OCI-LY1 (cell line): Measurements from ENCODE around the gene COLQ.

Experiments
- CTCF ChIP-seq: fragments of 200-600 bp; sonication (generic), shearing (Covaris generic); IDR thresholded peaks from 2 replicates; pipeline ENCODE4 v1.5.1; 2017; ENCODE audit warnings: mild to moderate bottlenecking, antibody characterized with exemption, low read length, moderate library complexity, mixed read lengths
- EZH2 ChIP-seq: fragments of 200-600 bp; sonication (generic), shearing (Covaris generic); IDR thresholded peaks from 2 replicates; pipeline ENCODE4 v1.8.0; 2017; ENCODE audit warnings: borderline replicate concordance, mixed run types, mild to moderate bottlenecking, antibody characterized with exemption, low read length, moderate library complexity, mixed read lengths

DNA sequence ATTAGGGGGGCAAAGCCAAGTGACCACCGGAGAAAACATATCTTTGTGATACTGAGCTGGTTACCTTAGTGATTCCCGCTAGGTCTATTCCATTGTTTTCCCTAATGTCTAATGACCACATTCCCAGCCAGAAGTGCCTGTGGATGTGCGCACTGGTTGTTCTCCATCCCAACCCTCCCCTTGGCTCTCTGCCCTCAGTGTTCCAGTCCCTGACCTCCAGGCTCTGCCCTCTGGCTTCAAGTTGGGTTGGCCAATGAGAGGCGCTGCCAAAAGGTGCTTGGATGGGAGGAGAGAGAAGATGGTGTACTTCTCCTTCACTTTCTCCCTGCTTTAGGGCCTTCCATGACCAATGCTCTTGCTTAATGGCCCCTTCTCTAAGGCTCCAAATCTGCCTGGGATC lies 2.4 kb downstream of the COLQ start:
- TF ChIP-seq CTCF, result no peak
- TF ChIP-seq EZH2, result no peak
